ENCODE data around the gene KCNJ8.

KCNJ8 gene

GRCh38 chr12:21718944-21719650 is 55.4 kb downstream of the KCNJ8 start:
- DNase-seq (ENCODE audit: extremely low read depth in 1 of 2, low read depth in 1 of 2), result no peak

- DNase-seq (ENCODE audit: extremely low read depth in 1 of 2, low read depth in 1 of 2), result no peak
Observed at GRCh38 chr12:21718403-21718802, 56.1 kb downstream of the KCNJ8 start.

- no peak for DNase-seq (ENCODE audit: extremely low read depth in 1 of 2, low read depth in 1 of 2)
Observed at GRCh38 chr12:21717767-21718166, 56.7 kb downstream of the KCNJ8 start.

- no peak for DNase-seq (ENCODE audit: extremely low read depth in 1 of 2, low read depth in 1 of 2)
Observed at GRCh38 chr12:21715386-21715785, 59.1 kb downstream of the KCNJ8 start.
